Measurements from ENCODE around the gene SPNS3. TPM values are rescaled to one million over a fixed set of nuclear protein-coding genes. Genes with fewer than 3 reads are reported as not detected.

Gene SPNS3
- total and polyA plus RNA-seq, 2 of the 4 experiments (the other 2 are of a cell fraction), result 0.18 TPM; not detected in 1

DNA sequence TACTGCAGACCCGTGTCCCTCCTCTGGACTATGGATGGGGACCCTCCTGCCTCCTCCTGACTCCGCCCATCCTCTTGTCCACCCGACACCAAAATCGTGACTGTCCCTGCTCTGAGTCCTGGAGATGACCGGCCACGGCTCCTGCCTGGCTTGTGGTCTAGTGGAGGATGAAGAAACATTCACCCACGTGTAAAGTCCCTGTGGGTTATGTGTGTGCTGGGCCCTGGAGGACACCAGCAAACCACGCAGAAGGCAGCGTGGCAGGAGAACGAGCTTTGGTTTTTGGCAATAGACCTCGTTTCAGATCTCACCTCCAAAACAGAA, 76.8 kb downstream of the SPNS3 start:
- no TSS peak for BruUV-seq (replicated peaks)
- Histone ChIP-seq H4K8ac (ENCODE audit: low read depth in 2 of 2, low read length in 2 of 2) (no peak overlapping the region), H3K4ac (ENCODE audit: low read depth, low read length) (no peak overlapping the region), H3K9me3 (ENCODE audit: control insufficient read depth, insufficient read depth, low read length) (no peaks in the 10 kb centered on the region), H2BK120ac (ENCODE audit: low read depth, low read length) (no peak overlapping the region), H3K9me1 (ENCODE audit: insufficient read depth, low read length) (no peaks in the 10 kb centered on the region), H2AK5ac (ENCODE audit: low read depth, low read length) (no peak overlapping the region), H4K5ac (ENCODE audit: low read depth, low read length) (no peak overlapping the region), H3K4me3 (ENCODE audit: insufficient read depth, low read depth, low read length) (no peak overlapping the region), H3K18ac (ENCODE audit: low read depth, low read length) (no peak overlapping the region), H3K56ac (ENCODE audit: extremely low read depth, insufficient read depth, low read length) (no peak overlapping the region), H3K14ac (replicated peaks; ENCODE audit: low read depth, low read length) (no peak overlapping the region), H2BK15ac (ENCODE audit: low read depth, low read length) (no peak overlapping the region), H2AK9ac (replicated peaks; ENCODE audit: low read depth, low read length, poor library complexity) (no peak overlapping the region), H2BK20ac (ENCODE audit: low read depth, low read length) (no peak overlapping the region), H3K4me1 (ENCODE audit: control insufficient read depth, insufficient read depth, low read length) (no peaks in the 10 kb centered on the region; the same call in 1 of the 2 replicates), H4K91ac (ENCODE audit: insufficient read depth, low read depth, low read length) (no peak overlapping the region), H3K4me2 (ENCODE audit: low read depth, low read length) (no peak overlapping the region), H4K20me1 (ENCODE audit: insufficient read depth, low read length) (no peaks in the 10 kb centered on the region), H3K27ac (ENCODE audit: insufficient read depth, low read length) (no peak overlapping the region), H3K9ac (ENCODE audit: low read depth, low read length) (no peak overlapping the region), H2BK5ac (ENCODE audit: low read depth, low read length, poor library complexity, severe bottlenecking) (no peak overlapping the region), H3K79me1 (ENCODE audit: low read depth in 1 of 2, low read length in 2 of 2) (no peaks in the 10 kb centered on the region), H3K36me3 (ENCODE audit: control insufficient read depth, insufficient read depth, low read length) (no peaks in the 10 kb centered on the region), H3K27me3 (ENCODE audit: control insufficient read depth, insufficient read depth, low read length) (peaks cover 28% of the 10 kb centered on the region; the same call in 1 of the 2 replicates), H2AFZ (replicated peaks; ENCODE audit: low read length, poor library complexity) (peak overlapping the region; percentile 43), H3K23ac (ENCODE audit: low read depth, low read length) (no peak overlapping the region)
- ATAC-seq (ENCODE audit: low read depth) (no peak), DNase-seq (no peak)
- dilution Hi-C loops (cut with HindIII; ENCODE audit: low sequenced_read_pairs, unreplicated experiment), result no loop called here
- TF ChIP-seq RCOR1 (IDR thresholded peaks at IDR 0.05; ENCODE audit: insufficient replicate concordance, low read length) (no peak), CEBPB (IDR thresholded peaks at IDR 0.05; ENCODE audit: low read depth, low read length) (no peak), BHLHE40 (IDR thresholded peaks at IDR 0.05; ENCODE audit: low read depth, low read length) (no peak), MAZ (IDR thresholded peaks at IDR 0.05; ENCODE audit: borderline replicate concordance, low read depth, low read length) (no peak), CTCF (conservative IDR thresholded peaks at IDR 0.05; ENCODE audit: low read depth, low read length) (no peak)
- ChIA-PET CTCF (no interaction called here), POLR2A (ENCODE audit: unreplicated experiment) (no interaction called here)
- in situ Hi-C loops (cut with MboI; ENCODE audit: low sequenced_read_pairs), result no loop called here
- 75% methylated on average over 4 of the region's 11 CpGs; no CpG with 5 or more reads in 1 of the 2 experiments for WGBS, 2 experiments (ENCODE audit: extremely low coverage in 2 of 2, insufficient read length in 1 of 2)
- intact Hi-C loops (cut with micrococcal nuclease), result no loop called here

Data from IMR-90 (cell line).